OCI-LY7 (cell line): ENCODE data around the gene HYAL1. TPM values are rescaled to one million over a fixed set of nuclear protein-coding genes. Genes with fewer than 3 reads are reported as not detected.

Experiments
- BruUV-seq: library from RNA; stranded (reverse); fragments of 400-500 nt; replicated peaks from 2 replicates; lab custom pipeline; 2021; lab: Mats Ljungman, UMichigan
- CTCF ChIA-PET: fragments of 300-600 bp; sonication (Branson Sonifier 250); formaldehyde crosslinking; loops from one replicate; lab custom pipeline; 2022; ENCODE audit warnings: antibody characterized with exemption; ENCODE audit not compliant: unreplicated experiment; lab: Charles Lee
- POLR2A ChIA-PET: fragments of 300-600 bp; sonication (Branson Sonifier 250); formaldehyde crosslinking; loops from one replicate; lab custom pipeline; 2022; ENCODE audit warnings: antibody characterized with exemption; lab: Charles Lee
- DNase-seq: peaks from one replicate; pipeline ENCODE4 v3.0.0-alpha.2; 2015; ENCODE audit warnings: low spot score
- H2AFZ ChIP-seq: fragments of 200-600 bp; sonication (generic), shearing (Covaris generic); 2 replicates; pipeline ENCODE4 v1.6.1; 2014; ENCODE audit warnings: mild to moderate bottlenecking, antibody characterized with exemption, low read length, moderate library complexity
- H3K27ac ChIP-seq: fragments of 200-600 bp; sonication (generic); 2 replicates; pipeline ENCODE4 v1.5.1; 2014; ENCODE audit warnings: mixed run types, low read depth, mild to moderate bottlenecking, moderate library complexity, low read length, inconsistent platforms; ENCODE audit not compliant: poor library complexity, severe bottlenecking
- H3K36me3 ChIP-seq: fragments of 200-600 bp; sonication (generic); 2 replicates; pipeline ENCODE4 v1.6.1; 2014; ENCODE audit warnings: mild to moderate bottlenecking, antibody characterized with exemption, low read length, moderate library complexity, mixed read lengths; ENCODE audit not compliant: insufficient read depth
- H3K4me1 ChIP-seq: fragments of 200-600 bp; sonication (generic); 2 replicates; pipeline ENCODE4 v1.5.1; 2014; ENCODE audit warnings: mild to moderate bottlenecking, low read length; ENCODE audit not compliant: insufficient read depth, poor library complexity, severe bottlenecking
- H3K4me2 ChIP-seq: fragments of 200-600 bp; sonication (generic); 2 replicates; pipeline ENCODE4 v1.6.1; 2014; ENCODE audit warnings: mild to moderate bottlenecking, low read length
- H3K4me3 ChIP-seq: fragments of 200-600 bp; sonication (generic); 2 replicates; pipeline ENCODE4 v1.5.1; 2014; ENCODE audit warnings: mild to moderate bottlenecking, low read depth, low read length; ENCODE audit not compliant: poor library complexity, severe bottlenecking
- H3K79me2 ChIP-seq: fragments of 200-600 bp; sonication (generic); 2 replicates; pipeline ENCODE4 v1.6.1; 2016; ENCODE audit warnings: low read depth, mild to moderate bottlenecking, low read length, moderate library complexity, mixed read lengths; ENCODE audit not compliant: insufficient read depth
- H3K9me2 ChIP-seq: fragments of 200-600 bp; sonication (generic); 2 replicates; pipeline ENCODE4 v1.6.1; 2016; ENCODE audit warnings: mild to moderate bottlenecking, low read length, mixed read lengths; ENCODE audit not compliant: insufficient read depth
- H3K9me3 ChIP-seq: fragments of 200-600 bp; sonication (generic); 2 replicates; pipeline ENCODE4 v1.6.1; 2014; ENCODE audit warnings: mild to moderate bottlenecking, mixed run types, low read length, mixed read lengths
- H4K20me1 ChIP-seq: fragments of 200-600 bp; sonication (generic); 2 replicates; pipeline ENCODE4 v1.6.1; 2014; ENCODE audit warnings: mild to moderate bottlenecking, antibody characterized with exemption, low read length, moderate library complexity, mixed read lengths; ENCODE audit not compliant: insufficient read depth
- CTCF ChIP-seq: fragments of 200-600 bp; sonication (generic); conservative IDR thresholded peaks from 2 replicates; pipeline ENCODE4 v1.5.1; 2014; ENCODE audit warnings: mild to moderate bottlenecking, antibody characterized with exemption, low read length, moderate library complexity, mixed read lengths
- EZH2phosphoT487 ChIP-seq: fragments of 200-600 bp; sonication (generic); IDR thresholded peaks from 2 replicates; pipeline ENCODE4 v1.6.1; 2018; ENCODE audit warnings: low read depth, borderline replicate concordance, mild to moderate bottlenecking, mixed run types, antibody characterized with exemption, low read length, moderate library complexity, mixed read lengths
- intact Hi-C: fragments of 100-400 bp; cut with micrococcal nuclease; formaldehyde crosslinking; loops from one replicate; pipeline ENCODE4 v1.10.0; 2022; ENCODE audit not compliant: unreplicated experiment
- total RNA-seq, 2 experiments: library from RNA; depleted of rRNA in 1 of 2; stranded (reverse); fragments of >200 nt in 1 of 2; shearing (Covaris generic) in 1 of 2; gene quantifications; 2 replicates each; pipeline ENCODE4 v1.2.3, GENCODE V29; 2014 to 2022

HYAL1 gene
- total RNA-seq, 2 experiments from 2014 or later = 0.36 to 0.85 TPM

DNA sequence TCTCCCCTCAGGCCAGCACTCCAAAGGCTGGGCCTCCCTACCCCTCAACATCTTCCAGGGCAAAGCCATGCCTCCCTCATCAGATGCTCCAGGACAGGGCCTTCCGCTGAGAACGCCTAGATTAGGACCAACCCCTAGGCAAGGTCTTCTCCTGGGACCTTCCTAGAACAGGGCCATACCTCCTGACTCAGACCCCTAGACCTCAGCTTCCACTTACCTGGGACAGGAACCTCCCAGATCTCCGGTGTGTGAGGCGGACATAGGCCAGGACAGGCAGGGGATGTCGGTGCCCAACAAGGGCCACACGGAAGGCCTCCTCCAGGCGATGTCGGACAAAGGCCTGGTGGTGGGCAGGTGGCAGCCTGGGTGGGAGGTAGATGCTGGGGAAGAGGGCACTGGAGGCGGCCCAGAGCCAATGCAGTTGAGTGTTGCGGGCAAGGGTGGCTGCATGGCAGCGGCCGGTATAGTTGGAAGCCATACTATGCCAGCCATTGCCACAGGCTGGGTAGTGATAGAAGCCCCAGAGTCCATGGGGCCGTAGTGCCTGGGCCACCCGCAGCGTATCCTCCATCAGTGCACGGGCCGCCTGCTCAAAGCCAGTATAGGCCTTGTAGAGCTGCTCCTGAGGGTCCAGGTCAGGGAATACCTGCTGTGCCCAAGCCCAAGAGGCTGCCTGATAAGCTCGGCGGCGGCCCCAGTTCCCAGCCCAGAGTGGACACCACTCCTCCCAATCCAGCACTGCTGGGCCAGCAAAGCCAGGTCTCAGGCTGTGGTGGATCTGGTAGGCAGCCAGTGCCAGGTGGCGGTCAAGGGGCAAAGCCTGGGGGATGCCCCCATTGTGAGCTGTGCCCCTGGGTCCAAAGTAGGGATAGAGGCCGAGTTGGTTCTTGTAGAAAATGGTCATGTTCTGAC is 8.6 kb downstream of the HYAL1 start:
- POLR2A ChIA-PET = no interaction called here
- Histone ChIP-seq H2AFZ (no peak overlapping the region), H3K4me1 (peaks cover 17% of the 10 kb centered on the region), H3K4me2 (no peak overlapping the region), H3K9me2 (no peaks in the 10 kb centered on the region), H3K36me3 (peaks cover 10% of the 10 kb centered on the region), H4K20me1 (no peaks in the 10 kb centered on the region), H3K27ac (no peak overlapping the region), H3K79me2 (peaks cover 20% of the 10 kb centered on the region), H3K4me3 (no peak overlapping the region), H3K9me3 (no peaks in the 10 kb centered on the region)
- no peak for DNase-seq
- intact Hi-C loops = loop anchor here (5.0 kb wide), 1 partner anchor 43 kb away; no protein-coding TSS in a partner anchor
- no peak for TF ChIP-seq CTCF
- BruUV-seq = no TSS peak
- CTCF ChIA-PET = interaction anchor here (0.6 kb wide), 1 partner anchor 1372 kb away, joined by 3 read pairs; no protein-coding TSS in a partner anchor

DNA sequence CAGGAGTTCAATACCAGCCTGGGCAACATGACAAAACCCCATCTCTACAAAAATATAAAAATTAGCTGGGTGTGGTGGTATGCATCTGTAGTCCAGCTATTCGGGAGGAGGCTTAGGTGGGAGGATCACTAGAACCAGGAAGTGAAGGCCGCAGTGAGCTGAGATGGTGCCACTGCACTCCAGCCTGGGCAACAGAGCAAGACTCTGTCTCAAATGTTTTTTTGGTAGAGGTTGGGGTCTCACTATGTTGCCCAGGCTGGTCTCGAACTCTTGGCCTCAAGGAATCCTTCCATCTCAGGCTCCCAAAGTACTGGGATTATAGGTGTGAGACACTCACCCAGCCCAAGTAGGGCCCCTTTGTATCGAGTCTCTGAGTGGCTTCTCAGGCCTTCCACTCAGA is 9.3 kb downstream of the HYAL1 start:
- Histone ChIP-seq H3K27ac (no peak overlapping the region), H3K79me2 (peaks cover 20% of the 10 kb centered on the region), H3K9me2 (no peaks in the 10 kb centered on the region), H3K36me3 (peaks cover 16% of the 10 kb centered on the region), H3K4me2 (no peak overlapping the region), H2AFZ (no peak overlapping the region), H3K4me3 (no peak overlapping the region), H4K20me1 (no peaks in the 10 kb centered on the region), H3K4me1 (peaks cover 15% of the 10 kb centered on the region), H3K9me3 (no peaks in the 10 kb centered on the region)
- BruUV-seq = no TSS peak
- TF ChIP-seq EZH2phosphoT487 (no peak), CTCF (no peak)
- ChIA-PET CTCF (no interaction called here), POLR2A (no interaction called here)
- DNase-seq = no peak
- intact Hi-C loops = no loop called here
